ENCODE results near the gene HS3ST3A1.

DNA sequence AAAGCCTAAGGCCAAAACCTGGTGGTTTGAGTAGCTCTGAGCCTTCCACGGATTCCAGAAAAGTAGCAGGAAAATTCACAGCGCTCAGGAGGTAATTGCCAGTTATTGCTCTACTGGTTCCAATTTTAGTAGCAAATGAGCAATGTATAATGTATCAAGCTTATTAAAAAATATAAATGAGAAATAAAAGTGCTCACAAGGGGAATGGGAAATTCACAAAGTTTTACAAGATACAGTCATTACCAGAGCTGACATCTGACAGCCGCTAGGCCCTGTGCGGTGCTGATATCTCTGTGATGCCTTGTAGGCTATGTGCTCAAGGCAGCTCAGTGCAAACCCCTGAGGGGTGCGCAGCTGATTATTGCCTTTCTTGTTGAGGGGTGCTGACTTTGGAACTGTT, 47.5 kb downstream of the HS3ST3A1 start:
- TF ChIP-seq CTCF (IDR thresholded peaks at IDR 0.05; ENCODE audit: low read length) (no peak), EZH2 (IDR thresholded peaks at IDR 0.05; ENCODE audit: borderline replicate concordance, low read length) (no peak)
